Uterus (tissue), 4 donors: ENCODE data around the gene IGFL1. TPM values are rescaled to one million over a fixed set of nuclear protein-coding genes. Genes with fewer than 3 reads are reported as not detected.
"Not testable (repeated sequence)": the region's sequence is repeated elsewhere in the genome, so short reads cannot be mapped to it uniquely, and the experiment has no call there.

Experiments used
- DNase-seq, 2 donors: peaks; one replicate each; pipeline ENCODE4 v3.0.0-alpha.2; 2019 to 2020
- H3K27ac ChIP-seq, 2 donors: fragments of 200-600 bp; sonication (generic); 1 replicate in 1 of 2; 2 replicates in 1 of 2; pipeline ENCODE4 v1.5.1; 2016 to 2018
- H3K27me3 ChIP-seq, 2 donors: fragments of 200-600 bp; sonication (generic); one replicate each; pipeline ENCODE4 v1.5.1; 2018 to 2019; ENCODE audit warnings: control low read depth in 1 of 2
- H3K36me3 ChIP-seq, 2 donors: fragments of 200-600 bp; sonication (generic); one replicate each; pipeline ENCODE4 v1.5.1; 2019; ENCODE audit warnings: control low read depth in 1 of 2
- H3K4me1 ChIP-seq, 2 donors: fragments of 200-600 bp; sonication (generic); one replicate each; pipeline ENCODE4 v1.5.1; 2018 to 2019; ENCODE audit warnings: control low read depth in 1 of 2
- H3K4me3 ChIP-seq, 2 donors: fragments of 200-600 bp; sonication (generic); 1 replicate in 1 of 2; 2 replicates in 1 of 2; pipeline ENCODE4 v1.5.1; 2018 to 2019; ENCODE audit warnings: mild to moderate bottlenecking in 1 of 2
- H3K9me3 ChIP-seq, 2 donors: fragments of 200-600 bp; sonication (generic); one replicate each; pipeline ENCODE4 v1.5.1; 2019; ENCODE audit warnings: control low read depth in 1 of 2
- CTCF ChIP-seq, 4 experiments: fragments of 200-600 bp in 2 of 4; fragments of 450-650 bp in 2 of 4; sonication (generic) in 2 of 4; IDR thresholded peaks; one replicate each; pipeline ENCODE4 v1.5.1; 2016 to 2019; ENCODE audit warnings: antibody characterized with exemption in 4 of 4, mild to moderate bottlenecking in 2 of 4, moderate library complexity in 1 of 4
- POLR2A ChIP-seq, 2 donors: fragments of 450-650 bp; IDR thresholded peaks; one replicate each; pipeline ENCODE4 v1.6.1; 2016; ENCODE audit warnings: antibody characterized with exemption in 2 of 2, mild to moderate bottlenecking in 1 of 2, moderate library complexity in 1 of 2
- intact Hi-C: fragments of 100-400 bp; cut with DNase I; formaldehyde crosslinking; loops from one replicate; pipeline ENCODE4 v1.15.1; 2023; ENCODE audit warnings: low total_unique reads
- total RNA-seq, 4 donors: library from RNA; depleted of rRNA in 3 of 4; stranded (reverse); fragments of >200 nt in 3 of 4; gene quantifications; one replicate each; pipeline versions ENCODE4 v1.1.0 to v1.2.4, GENCODE V29; 2014 to 2023
- donor health status: DM: yes; HTN: yes; CAD: no.

Gene IGFL1
- total RNA-seq, 4 donors from 2014 or later: not detected

- Histone ChIP-seq H3K36me3 (no peaks in the 10 kb centered on the region), H3K27ac (no peak overlapping the region), H3K9me3 (no peaks in the 10 kb centered on the region), H3K27me3 (no peaks in the 10 kb centered on the region), H3K4me3 (no peak overlapping the region), H3K4me1 (no peaks in the 10 kb centered on the region)
- intact Hi-C loops: loop anchor here (10.0 kb wide), 1 partner anchor 48 kb away; no protein-coding TSS in a partner anchor
- TF ChIP-seq POLR2A (IDR thresholded peaks at IDR 0.05) (no peak), CTCF (IDR thresholded peaks at IDR 0.05) (no peak)
- DNase-seq: no peak
These were observed 22.9 kb upstream of the IGFL1 start for GRCh38 chr19:46206682-46207081.

- not testable (repeated sequence) for H3K9me3 ChIP-seq, H3K27ac ChIP-seq, H3K4me1 ChIP-seq, DNase-seq, H3K27me3 ChIP-seq, H3K36me3 ChIP-seq, H3K4me3 ChIP-seq
- intact Hi-C loops: loop anchor here (10.0 kb wide), 1 partner anchor 47 kb away; no protein-coding TSS in a partner anchor
These were observed 21.7 kb upstream of the IGFL1 start for GRCh38 chr19:46207858-46208257.

- TF ChIP-seq CTCF (IDR thresholded peaks at IDR 0.05) (no peak), POLR2A (IDR thresholded peaks at IDR 0.05) (no peak)
- intact Hi-C loops: loop anchor here (10.0 kb wide), 1 partner anchor 46 kb away; no protein-coding TSS in a partner anchor
- Histone ChIP-seq H3K36me3 (no peaks in the 10 kb centered on the region), H3K27me3 (no peaks in the 10 kb centered on the region), H3K9me3 (no peaks in the 10 kb centered on the region), H3K4me3 (no peak overlapping the region), H3K27ac (no peak overlapping the region), H3K4me1 (no peaks in the 10 kb centered on the region)
- DNase-seq: no peak
These were observed 20.5 kb upstream of the IGFL1 start for GRCh38 chr19:46209051-46209450.

GRCh38 chr19:46209472-46209871 lies 20.1 kb upstream of the IGFL1 start:
- Histone ChIP-seq H3K36me3 (no peaks in the 10 kb centered on the region), H3K27ac (no peak overlapping the region), H3K9me3 (no peaks in the 10 kb centered on the region), H3K4me3 (no peak overlapping the region), H3K27me3 (no peaks in the 10 kb centered on the region), H3K4me1 (no peaks in the 10 kb centered on the region)
- no peak for TF ChIP-seq POLR2A (IDR thresholded peaks at IDR 0.05)
- no peak for TF ChIP-seq CTCF (IDR thresholded peaks at IDR 0.05)
- DNase-seq: no peak
- intact Hi-C loops: loop anchor here (10.0 kb wide), 1 partner anchor 45 kb away; no protein-coding TSS in a partner anchor

GRCh38 chr19:46210669-46211068 lies 18.9 kb upstream of the IGFL1 start:
- H3K4me3 ChIP-seq: no peak overlapping the region
- H3K27ac ChIP-seq: no peak overlapping the region
- no peak for DNase-seq
- TF ChIP-seq CTCF (IDR thresholded peaks at IDR 0.05): no peak
- no peak for TF ChIP-seq POLR2A (IDR thresholded peaks at IDR 0.05)
- H3K4me1 ChIP-seq: no peaks in the 10 kb centered on the region
- no peaks in the 10 kb centered on the region for H3K9me3 ChIP-seq
- H3K27me3 ChIP-seq: no peaks in the 10 kb centered on the region
- H3K36me3 ChIP-seq: no peaks in the 10 kb centered on the region
- intact Hi-C loops: no loop called here
